GM12878 (cell line): ENCODE data around the gene LSM2. TPM values are rescaled to one million over a fixed set of nuclear protein-coding genes. Genes with fewer than 3 reads are reported as not detected.

ENCODE experiments used
- ATAC-seq: fragments of 200-7000 bp; cut with Tn5 transposase; 3 replicates; pipeline ENCODE4 v1.9.1; 2020; ENCODE audit warnings: mild to moderate bottlenecking, moderate library complexity
- BruUV-seq: library from RNA; stranded (reverse); fragments of 400-500 nt; replicated peaks from 2 replicates; lab custom pipeline; 2021; lab: Mats Ljungman, UMichigan
- CTCF ChIA-PET: fragments of 300-600 bp; sonication (Branson Sonifier 250); formaldehyde crosslinking; extraction: SDS; loops from one replicate; lab custom pipeline; 2021; ENCODE audit warnings: inconsistent platforms; lab: Yijun Ruan, JAX
- POLR2A ChIA-PET: fragments of 350-600 bp; formaldehyde crosslinking; extraction: SDS; loops from one replicate; lab custom pipeline; 2021; ENCODE audit warnings: inconsistent platforms; lab: Charles Lee
- RAD21 ChIA-PET: fragments of 300-600 bp; sonication (Branson Sonifier 250); formaldehyde crosslinking; loops from one replicate; lab custom pipeline; 2023; ENCODE audit warnings: antibody characterized with exemption; ENCODE audit not compliant: unreplicated experiment; lab: Charles Lee
- SMC1A ChIA-PET: fragments of 300-600 bp; sonication (Branson Sonifier 250); formaldehyde crosslinking; loops from one replicate; lab custom pipeline; 2023; ENCODE audit not compliant: unreplicated experiment, uncharacterized antibody; lab: Charles Lee
- DNase-seq: peaks from one replicate; pipeline ENCODE4 v3.0.0-alpha.2; 2011; ENCODE audit warnings: low read depth, low spot score
- FAIRE-seq: peaks from 3 replicates; lab custom pipeline; 2011; peaks lifted over from hg19 to GRCh38; lab: Jason Lieb, UNC
- H2AFZ ChIP-seq: 2 replicates; pipeline ENCODE4 v1.6.0; 2011; ENCODE audit warnings: low read depth, low read length, control low read depth; ENCODE audit not compliant: control insufficient read depth
- H3K27ac ChIP-seq: 2 replicates; pipeline ENCODE4 v1.5.1; 2011; ENCODE audit warnings: control low read depth; ENCODE audit not compliant: control insufficient read depth, insufficient read depth
- H3K27me3 ChIP-seq, 2 experiments: replicated peaks in 1 of 2; 2 replicates each; pipeline versions ENCODE4 v1.6.0 to v1.6.1; 2011; ENCODE audit warnings: low read length in 1 of 2; ENCODE audit not compliant: control insufficient read depth in 2 of 2, insufficient read depth in 2 of 2
- H3K36me3 ChIP-seq, 2 experiments: 2 replicates each; pipeline ENCODE4 v1.5.1; 2011; ENCODE audit warnings: low read length in 1 of 2; ENCODE audit not compliant: control insufficient read depth in 2 of 2, insufficient read depth in 2 of 2
- H3K4me1 ChIP-seq: 2 replicates; pipeline ENCODE4 v1.6.1; 2011; ENCODE audit warnings: mild to moderate bottlenecking, low read length, moderate library complexity, mixed read lengths; ENCODE audit not compliant: control insufficient read depth, insufficient read depth
- H3K4me2 ChIP-seq: 2 replicates; pipeline ENCODE4 v1.6.0; 2011; ENCODE audit warnings: control low read depth; ENCODE audit not compliant: control insufficient read depth, insufficient read depth
- H3K4me3 ChIP-seq: fragments of 200-600 bp; sonication (generic); 2 replicates; pipeline ENCODE4 v1.5.1; 2016
- H3K79me2 ChIP-seq: 2 replicates; pipeline ENCODE4 v1.6.0; 2011; ENCODE audit warnings: low read length; ENCODE audit not compliant: control insufficient read depth, insufficient read depth
- H3K9ac ChIP-seq: 2 replicates; pipeline ENCODE4 v1.8.0; 2011; ENCODE audit warnings: low read length, control low read depth, mixed read lengths; ENCODE audit not compliant: control insufficient read depth, insufficient read depth
- H3K9me3 ChIP-seq: replicated peaks from 3 replicates; pipeline ENCODE4 v1.5.1; 2011; ENCODE audit warnings: mild to moderate bottlenecking, low read length; ENCODE audit not compliant: control insufficient read depth, insufficient read depth
- H4K20me1 ChIP-seq: 2 replicates; pipeline ENCODE4 v1.6.0; 2011; ENCODE audit not compliant: control insufficient read depth, insufficient read depth
- BACH1 ChIP-seq: fragments of 450-650 bp; IDR thresholded peaks from 2 replicates; pipeline ENCODE4 v1.6.1; 2017; ENCODE audit warnings: mild to moderate bottlenecking, borderline replicate concordance
- CREM ChIP-seq: IDR thresholded peaks from 2 replicates; pipeline ENCODE4 v1.6.1; 2014; ENCODE audit warnings: antibody characterized with exemption, low read depth
- DPF2 ChIP-seq: fragments of 450-650 bp; IDR thresholded peaks from 2 replicates; pipeline ENCODE4 v1.6.1; 2017; ENCODE audit warnings: mild to moderate bottlenecking
- ESRRA ChIP-seq: IDR thresholded peaks from 2 replicates; pipeline ENCODE4 v1.6.1; 2012; ENCODE audit warnings: mild to moderate bottlenecking, low read length, improper control_type of control experiment
- FOXM1 ChIP-seq: IDR thresholded peaks from 2 replicates; pipeline ENCODE4 v1.6.1; 2012; ENCODE audit warnings: low read depth, mild to moderate bottlenecking, inconsistent platforms, low read length, moderate library complexity
- IKZF2 ChIP-seq, 2 experiments: fragments of 450-650 bp; IDR thresholded peaks; 2 replicates each; pipeline ENCODE4 v1.6.1; 2017; ENCODE audit warnings: mild to moderate bottlenecking in 2 of 2, moderate library complexity in 2 of 2
- NBN ChIP-seq: fragments of 450-650 bp; IDR thresholded peaks from 2 replicates; pipeline ENCODE4 v1.6.1; 2016
- NRF1 ChIP-seq: conservative IDR thresholded peaks from 2 replicates; pipeline ENCODE4 v1.6.1; 2011; ENCODE audit warnings: mild to moderate bottlenecking, low read depth, low read length, improper control_type of control experiment
- POU2F2 ChIP-seq: IDR thresholded peaks from 3 replicates; pipeline ENCODE4 v1.6.1; 2011; ENCODE audit warnings: low read depth, mild to moderate bottlenecking, low read length, borderline replicate concordance
- RB1 ChIP-seq: fragments of 450-650 bp; formaldehyde crosslinking; IDR thresholded peaks from 2 replicates; pipeline ENCODE4 v1.6.1; 2017; ENCODE audit warnings: mild to moderate bottlenecking, borderline replicate concordance
- RCOR1 ChIP-seq: conservative IDR thresholded peaks from 2 replicates; pipeline ENCODE4 v1.6.1; 2012; ENCODE audit warnings: low read depth, low read length, improper control_type of control experiment
- SIX5 ChIP-seq: IDR thresholded peaks from 2 replicates; pipeline ENCODE4 v1.6.1; 2011; ENCODE audit warnings: mild to moderate bottlenecking, low read depth, low read length, moderate library complexity; ENCODE audit not compliant: severe bottlenecking
- SMC3 ChIP-seq: IDR thresholded peaks from 2 replicates; pipeline ENCODE4 v1.6.1; 2011; ENCODE audit warnings: low read length, improper control_type of control experiment, borderline replicate concordance
- STAT3 ChIP-seq: IDR thresholded peaks from 2 replicates; pipeline ENCODE4 v1.6.1; 2011; ENCODE audit warnings: low read depth, low read length, improper control_type of control experiment
- ZNF622 ChIP-seq: fragments of 450-650 bp; IDR thresholded peaks from 2 replicates; pipeline ENCODE4 v1.6.1; 2017; ENCODE audit warnings: mild to moderate bottlenecking, inconsistent platforms
- ZSCAN29 ChIP-seq: fragments of 450-650 bp; IDR thresholded peaks from 2 replicates; pipeline ENCODE4 v1.6.1; 2017; ENCODE audit warnings: mild to moderate bottlenecking, moderate library complexity
- WGBS: methylation state at CpG from one replicate; pipeline ENCODE4 v1.1.6; 2016; ENCODE audit warnings: low lambda C conversion rate; ENCODE audit not compliant: insufficient replicate concordance, insufficient coverage; ENCODE audit errors: missing lambda C conversion rate; 5-methylcytosine and 5-hydroxymethylcytosine counted together
- in situ Hi-C: fragments of 300-500 bp; cut with MboI; formaldehyde crosslinking; loops from 9 replicates; pipeline ENCODE4 v1.14.3; 2018; ENCODE audit warnings: mixed read lengths
- intact Hi-C: fragments of 100-400 bp; cut with micrococcal nuclease; formaldehyde crosslinking; loops from one replicate; pipeline ENCODE4 v1.14.2; 2022; ENCODE audit not compliant: unreplicated experiment
- polyA plus RNA-seq, 11 experiments: library from polyadenylated mRNA; depleted of rRNA in 4 of 11; unstranded in 6 of 11; stranded (reverse) in 5 of 11; fragments of >200 nt; fragmentation: Nextera tagmentation in 4 of 11; fragmentation: Illumina TruSeq in 1 of 11; extraction: Ambion mirVana in 4 of 11; extraction: Trizol in 1 of 11; gene quantifications; 1 replicate in 1 of 11; 2 replicates in 10 of 11; pipeline versions ENCODE4 v1.2.1 to v1.2.3, GENCODE V29; 2011 to 2016; ENCODE audit warnings: inconsistent platforms in 2 of 11, missing spikeins in 2 of 11, low read depth in 1 of 11
- total RNA-seq, 4 experiments: library from RNA; depleted of rRNA in 3 of 4; stranded (reverse); fragments of >200 nt in 3 of 4; fragmentation: Illumina TruSeq in 1 of 4; extraction: Trizol in 1 of 4; gene quantifications; 2 replicates each; pipeline versions ENCODE4 v1.2.1 to v1.2.3, GENCODE V29; 2013 to 2021
- TF ChIP-seq, protein P1 (sequence below): fragments of 450-650 bp; IDR thresholded peaks from 2 replicates; pipeline ENCODE4 v1.6.1; 2018; ENCODE audit warnings: mild to moderate bottlenecking, low read depth, moderate library complexity; ENCODE audit not compliant: partially characterized antibody
- TF ChIP-seq, protein P2 (sequence below): fragments of 450-650 bp; IDR thresholded peaks from 2 replicates; pipeline ENCODE4 v1.6.1; 2014; ENCODE audit warnings: mild to moderate bottlenecking
- TF ChIP-seq, protein P3 (sequence below): IDR thresholded peaks from 2 replicates; pipeline ENCODE4 v1.6.1; 2012; ENCODE audit warnings: low read length, inconsistent platforms

Gene LSM2
- total and polyA plus RNA-seq, 10 of the 15 experiments (the other 5 are each of a cell fraction or from before 2014, with no cell fraction given) = 99.1 to 276 (median 153) TPM

DNA sequence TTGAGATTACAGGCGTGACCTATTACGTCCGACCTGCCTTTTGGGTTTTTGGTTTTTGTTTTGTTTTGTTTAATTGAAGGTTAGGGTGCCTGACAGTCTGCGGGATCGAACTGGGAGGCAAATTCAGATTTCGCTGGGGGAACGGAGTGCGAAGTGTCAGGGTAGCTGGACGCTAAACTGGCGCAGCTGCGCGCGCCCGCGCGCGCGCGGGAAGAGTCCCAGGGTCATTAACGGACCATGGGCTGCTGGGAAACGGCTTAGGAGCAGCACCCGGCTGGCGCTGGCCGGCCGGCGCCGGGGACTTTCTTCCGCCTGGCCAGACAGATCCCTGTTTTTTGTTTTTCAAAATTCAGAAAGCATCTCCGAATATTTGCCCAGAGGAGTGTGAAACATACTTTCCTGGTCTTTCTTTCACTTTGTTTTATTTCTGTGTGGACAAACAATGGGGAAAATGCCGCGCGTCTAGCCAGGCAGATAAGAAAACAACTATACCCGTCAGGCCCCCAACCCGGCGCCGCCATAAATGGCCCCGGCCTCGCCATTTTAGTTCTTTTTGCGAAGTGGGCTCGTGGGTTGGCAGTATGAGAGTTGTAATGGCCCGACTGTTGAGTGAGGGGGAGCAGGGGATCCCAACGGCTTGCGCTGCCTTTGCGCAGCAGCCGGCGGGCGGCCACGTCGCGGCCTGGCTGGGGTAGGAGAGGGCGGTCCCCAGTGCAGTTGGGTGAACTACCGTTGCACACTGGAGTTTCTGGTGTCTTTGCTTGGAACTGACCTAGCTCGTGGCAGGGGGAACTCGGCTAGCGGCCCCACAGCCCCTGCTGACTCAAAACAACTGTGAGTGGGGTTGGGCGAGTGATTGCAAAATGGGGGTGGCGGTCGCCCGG is 27.8 kb upstream of the LSM2 start:
- no peaks in the 10 kb centered on the region for H3K27me3 ChIP-seq
- no TSS peak for BruUV-seq
- H4K20me1 ChIP-seq = peaks cover 9% of the 10 kb centered on the region
- peak overlapping the region; percentile 90 for H3K9ac ChIP-seq
- FAIRE-seq (no peak), DNase-seq (peak; percentile 50), ATAC-seq (peak; percentile 72)
- WGBS = 1% methylated on average over 56 of the region's 59 CpGs
- H3K4me3 ChIP-seq = peak overlapping the region; percentile 82
- intact Hi-C loops (loop anchor here (2.0 to 5.0 kb wide), 3 partner anchors 28 to 167 kb away; partner anchors contain the start of genes CSNK2B, LY6G5B, NEU1 and VARS1), in situ Hi-C loops (loop anchor here (10.0 kb wide), 1 partner anchor 290 kb away; the partner anchor contains the start of genes ATP6V1G2, DDX39B and NFKBIL1)
- CTCF ChIA-PET = interaction anchor here (2.8 kb wide), 1 partner anchor 29 kb away, joined by 17 read pairs; the partner anchor contains the start of gene NEU1
- peak overlapping the region; percentile 92 for H2AFZ ChIP-seq
- H3K9me3 ChIP-seq = no peaks in the 10 kb centered on the region
- H3K4me1 ChIP-seq = peaks cover 20% of the 10 kb centered on the region
- H3K36me3 ChIP-seq = peaks cover 8 to 24% of the 10 kb centered on the region in 2 experiments
- H3K4me2 ChIP-seq = peak overlapping the region; percentile 30
- peaks cover 71% of the 10 kb centered on the region for H3K79me2 ChIP-seq
- H3K27ac ChIP-seq = peak overlapping the region; percentile 96
- POLR2A ChIA-PET = interaction anchor here (0.6 to 10.9 kb wide), 11 partner anchors 9 to 266 kb away, joined by 3 to 122 read pairs (median 3); partner anchors contain the start of genes CLIC1, GPANK1, LSM2 and MSH5
- RAD21 ChIA-PET = interaction anchor here (0.6 to 3.1 kb wide), 4 partner anchors 12 to 388 kb away, joined by 3 to 12 read pairs (median 4); partner anchors contain the start of gene NEU1
- SMC1A ChIA-PET = interaction anchor here (0.6 to 2.6 kb wide), 6 partner anchors 87 to 720 kb away, joined by 3 to 11 read pairs (median 4); partner anchors contain the start of genes APOM and MSH5
- TF ChIP-seq RB1 (peak; percentile 87), STAT3 (no peak), POU2F2 (peak; percentile 96), BACH1 (peak; percentile 71), IKZF2 (IDR thresholded peaks at IDR 0.05) (peak in 1 of 2 experiments; percentile 60; a peak in 1 of 4 replicates), CREM (peak; percentile 63), ESRRA (no peak), SIX5 (peak; percentile 11), ZSCAN29 (no peak), RCOR1 (no peak), SMC3 (0 out of 2 replicates have a peak, but pooled peaks have one; percentile 2), NRF1 (no peak), FOXM1 (no peak; the same call in 1 of the 2 replicates), ZNF622 (no peak), NBN (peak; percentile 82), DPF2 (0 out of 2 replicates have a peak, but pooled peaks have one; percentile 31)
- TF ChIP-seq, protein P1, sequence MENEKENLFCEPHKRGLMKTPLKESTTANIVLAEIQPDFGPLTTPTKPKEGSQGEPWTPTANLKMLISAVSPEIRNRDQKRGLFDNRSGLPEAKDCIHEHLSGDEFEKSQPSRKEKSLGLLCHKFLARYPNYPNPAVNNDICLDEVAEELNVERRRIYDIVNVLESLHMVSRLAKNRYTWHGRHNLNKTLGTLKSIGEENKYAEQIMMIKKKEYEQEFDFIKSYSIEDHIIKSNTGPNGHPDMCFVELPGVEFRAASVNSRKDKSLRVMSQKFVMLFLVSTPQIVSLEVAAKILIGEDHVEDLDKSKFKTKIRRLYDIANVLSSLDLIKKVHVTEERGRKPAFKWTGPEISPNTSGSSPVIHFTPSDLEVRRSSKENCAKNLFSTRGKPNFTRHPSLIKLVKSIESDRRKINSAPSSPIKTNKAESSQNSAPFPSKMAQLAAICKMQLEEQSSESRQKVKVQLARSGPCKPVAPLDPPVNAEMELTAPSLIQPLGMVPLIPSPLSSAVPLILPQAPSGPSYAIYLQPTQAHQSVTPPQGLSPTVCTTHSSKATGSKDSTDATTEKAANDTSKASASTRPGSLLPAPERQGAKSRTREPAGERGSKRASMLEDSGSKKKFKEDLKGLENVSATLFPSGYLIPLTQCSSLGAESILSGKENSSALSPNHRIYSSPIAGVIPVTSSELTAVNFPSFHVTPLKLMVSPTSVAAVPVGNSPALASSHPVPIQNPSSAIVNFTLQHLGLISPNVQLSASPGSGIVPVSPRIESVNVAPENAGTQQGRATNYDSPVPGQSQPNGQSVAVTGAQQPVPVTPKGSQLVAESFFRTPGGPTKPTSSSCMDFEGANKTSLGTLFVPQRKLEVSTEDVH = peak; percentile 74
- TF ChIP-seq, protein P2, sequence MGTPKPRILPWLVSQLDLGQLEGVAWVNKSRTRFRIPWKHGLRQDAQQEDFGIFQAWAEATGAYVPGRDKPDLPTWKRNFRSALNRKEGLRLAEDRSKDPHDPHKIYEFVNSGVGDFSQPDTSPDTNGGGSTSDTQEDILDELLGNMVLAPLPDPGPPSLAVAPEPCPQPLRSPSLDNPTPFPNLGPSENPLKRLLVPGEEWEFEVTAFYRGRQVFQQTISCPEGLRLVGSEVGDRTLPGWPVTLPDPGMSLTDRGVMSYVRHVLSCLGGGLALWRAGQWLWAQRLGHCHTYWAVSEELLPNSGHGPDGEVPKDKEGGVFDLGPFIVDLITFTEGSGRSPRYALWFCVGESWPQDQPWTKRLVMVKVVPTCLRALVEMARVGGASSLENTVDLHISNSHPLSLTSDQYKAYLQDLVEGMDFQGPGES = no peak
- TF ChIP-seq, protein P3, sequence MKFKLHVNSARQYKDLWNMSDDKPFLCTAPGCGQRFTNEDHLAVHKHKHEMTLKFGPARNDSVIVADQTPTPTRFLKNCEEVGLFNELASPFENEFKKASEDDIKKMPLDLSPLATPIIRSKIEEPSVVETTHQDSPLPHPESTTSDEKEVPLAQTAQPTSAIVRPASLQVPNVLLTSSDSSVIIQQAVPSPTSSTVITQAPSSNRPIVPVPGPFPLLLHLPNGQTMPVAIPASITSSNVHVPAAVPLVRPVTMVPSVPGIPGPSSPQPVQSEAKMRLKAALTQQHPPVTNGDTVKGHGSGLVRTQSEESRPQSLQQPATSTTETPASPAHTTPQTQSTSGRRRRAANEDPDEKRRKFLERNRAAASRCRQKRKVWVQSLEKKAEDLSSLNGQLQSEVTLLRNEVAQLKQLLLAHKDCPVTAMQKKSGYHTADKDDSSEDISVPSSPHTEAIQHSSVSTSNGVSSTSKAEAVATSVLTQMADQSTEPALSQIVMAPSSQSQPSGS = peak; percentile 20; the same call in 1 of the 2 replicates
